ENCODE measurements around the gene NPBWR2. TPM values are rescaled to one million over a fixed set of nuclear protein-coding genes. Genes with fewer than 3 reads are reported as not detected.

The NPBWR2 gene
- total RNA-seq, 3 donors from 2014 or later (not counting 1 experiment from before 2014, with no cell fraction given): not detected

DNA sequence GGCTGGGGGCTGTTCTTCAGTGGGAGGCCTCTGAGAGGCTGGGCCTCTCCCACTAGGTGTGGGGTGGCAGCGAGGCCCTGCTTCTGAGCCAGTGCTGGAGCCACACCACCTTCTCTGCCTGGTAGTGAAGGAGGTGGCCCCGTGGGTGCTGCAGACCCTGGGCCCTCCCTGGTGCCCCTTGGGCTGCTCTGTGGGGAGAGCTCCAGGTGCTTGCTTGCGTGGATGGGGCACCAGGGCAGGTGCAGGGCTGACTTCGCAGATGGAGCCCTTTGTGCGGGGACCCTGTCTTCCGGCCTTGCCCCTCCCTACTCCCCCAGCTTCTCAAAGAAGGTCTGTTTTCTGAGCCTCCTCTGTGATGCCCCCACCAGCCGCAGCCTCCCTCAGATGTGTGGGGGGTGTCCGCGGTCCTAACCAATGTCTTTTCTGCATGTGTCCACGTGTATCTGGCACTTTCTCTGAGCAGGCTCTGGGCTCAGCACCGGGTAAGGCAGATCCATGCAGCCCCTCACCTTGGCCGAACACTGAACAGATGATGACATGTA, 39.6 kb upstream of the NPBWR2 start:
- Histone ChIP-seq H3K4me3 (ENCODE audit: low read length) (no peak overlapping the region), H3K27ac (ENCODE audit: low read length) (no peak overlapping the region), H3K27me3 (ENCODE audit: control insufficient read depth, insufficient read depth, low read length) (no peaks in the 10 kb centered on the region), H3K9me3 (ENCODE audit: control insufficient read depth, insufficient read depth, low read length) (peaks cover 12% of the 10 kb centered on the region), H3K36me3 (ENCODE audit: control insufficient read depth, insufficient read depth, low read length) (no peaks in the 10 kb centered on the region), H3K4me1 (ENCODE audit: control insufficient read depth, insufficient read depth, low read length) (no peaks in the 10 kb centered on the region)
- 88% methylated on average over 10 of the region's 12 CpGs for WGBS (ENCODE audit: insufficient coverage)
- intact Hi-C loops (cut with micrococcal nuclease): no loop called here
- H3K4me1 Mint-ChIP-seq: peaks cover 0 to 4% of the 10 kb centered on the region in 2 donors
- no peak overlapping the region for H3K27ac Mint-ChIP-seq
- H3K27me3 Mint-ChIP-seq (ENCODE audit: low read depth in 2 of 2): peaks cover 3 to 4% of the 10 kb centered on the region in 2 donors
- H3K36me3 Mint-ChIP-seq: no peaks in the 10 kb centered on the region
- no peak for DNase-seq
- no peak overlapping the region for H3K4me3 Mint-ChIP-seq
- H3K9me3 Mint-ChIP-seq: peaks cover 0 to 2% of the 10 kb centered on the region in 2 donors
- ATAC-seq: no peak
- TF ChIP-seq, protein P1, sequence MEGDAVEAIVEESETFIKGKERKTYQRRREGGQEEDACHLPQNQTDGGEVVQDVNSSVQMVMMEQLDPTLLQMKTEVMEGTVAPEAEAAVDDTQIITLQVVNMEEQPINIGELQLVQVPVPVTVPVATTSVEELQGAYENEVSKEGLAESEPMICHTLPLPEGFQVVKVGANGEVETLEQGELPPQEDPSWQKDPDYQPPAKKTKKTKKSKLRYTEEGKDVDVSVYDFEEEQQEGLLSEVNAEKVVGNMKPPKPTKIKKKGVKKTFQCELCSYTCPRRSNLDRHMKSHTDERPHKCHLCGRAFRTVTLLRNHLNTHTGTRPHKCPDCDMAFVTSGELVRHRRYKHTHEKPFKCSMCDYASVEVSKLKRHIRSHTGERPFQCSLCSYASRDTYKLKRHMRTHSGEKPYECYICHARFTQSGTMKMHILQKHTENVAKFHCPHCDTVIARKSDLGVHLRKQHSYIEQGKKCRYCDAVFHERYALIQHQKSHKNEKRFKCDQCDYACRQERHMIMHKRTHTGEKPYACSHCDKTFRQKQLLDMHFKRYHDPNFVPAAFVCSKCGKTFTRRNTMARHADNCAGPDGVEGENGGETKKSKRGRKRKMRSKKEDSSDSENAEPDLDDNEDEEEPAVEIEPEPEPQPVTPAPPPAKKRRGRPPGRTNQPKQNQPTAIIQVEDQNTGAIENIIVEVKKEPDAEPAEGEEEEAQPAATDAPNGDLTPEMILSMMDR (IDR thresholded peaks at IDR 0.05): no peak

DNA sequence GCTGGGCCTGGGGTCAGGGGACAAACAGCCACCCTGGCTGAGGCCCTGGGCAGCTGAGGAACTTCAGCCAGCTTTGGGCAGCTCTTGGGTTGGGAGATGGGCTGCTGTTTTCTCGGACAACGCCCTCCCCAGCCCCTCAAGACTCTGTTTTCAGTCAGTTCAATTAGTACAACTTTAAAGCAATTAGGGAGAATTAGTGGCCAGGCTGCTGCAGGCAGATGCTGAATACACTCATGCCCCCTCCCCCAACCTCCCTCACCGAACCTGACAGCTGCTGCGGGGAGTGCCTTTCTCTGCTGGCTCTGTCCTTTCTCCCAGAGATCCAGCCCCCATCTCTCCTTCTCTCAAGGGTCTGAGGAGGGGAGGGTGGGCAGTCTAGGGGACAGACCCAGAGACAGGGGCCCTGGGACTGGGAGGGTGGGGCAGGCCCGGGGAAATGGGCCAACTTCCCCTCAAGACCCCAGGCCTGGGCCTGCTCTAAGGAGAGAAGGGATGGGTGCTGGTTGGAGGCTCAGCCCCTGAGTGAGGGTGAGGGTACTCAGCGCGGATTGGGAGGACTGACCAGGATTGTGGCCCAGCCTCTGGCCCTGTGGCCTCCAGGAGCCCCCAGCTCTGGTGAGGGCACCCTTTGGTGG, 39.1 kb upstream of the NPBWR2 start:
- Mint-ChIP-seq H3K27me3 (ENCODE audit: low read depth in 2 of 2) (peaks cover 3 to 6% of the 10 kb centered on the region in 2 donors), H3K9me3 (peaks cover 0 to 2% of the 10 kb centered on the region in 2 donors), H3K36me3 (no peaks in the 10 kb centered on the region), H3K4me1 (peaks cover 0 to 5% of the 10 kb centered on the region in 2 donors), H3K27ac (no peak overlapping the region), H3K4me3 (no peak overlapping the region)
- Histone ChIP-seq H3K27me3 (ENCODE audit: control insufficient read depth, insufficient read depth, low read length) (no peaks in the 10 kb centered on the region), H3K4me1 (ENCODE audit: control insufficient read depth, insufficient read depth, low read length) (no peaks in the 10 kb centered on the region), H3K4me3 (ENCODE audit: low read length) (no peak overlapping the region), H3K36me3 (ENCODE audit: control insufficient read depth, insufficient read depth, low read length) (no peaks in the 10 kb centered on the region), H3K27ac (ENCODE audit: low read length) (no peak overlapping the region), H3K9me3 (ENCODE audit: control insufficient read depth, insufficient read depth, low read length) (peaks cover 12% of the 10 kb centered on the region)
- TF ChIP-seq, protein P1 (IDR thresholded peaks at IDR 0.05): no peak
- intact Hi-C loops (cut with micrococcal nuclease): no loop called here
- WGBS (ENCODE audit: insufficient coverage): 94% methylated on average over 6 of the region's 7 CpGs
- ATAC-seq (no peak), DNase-seq (no peak)

DNA sequence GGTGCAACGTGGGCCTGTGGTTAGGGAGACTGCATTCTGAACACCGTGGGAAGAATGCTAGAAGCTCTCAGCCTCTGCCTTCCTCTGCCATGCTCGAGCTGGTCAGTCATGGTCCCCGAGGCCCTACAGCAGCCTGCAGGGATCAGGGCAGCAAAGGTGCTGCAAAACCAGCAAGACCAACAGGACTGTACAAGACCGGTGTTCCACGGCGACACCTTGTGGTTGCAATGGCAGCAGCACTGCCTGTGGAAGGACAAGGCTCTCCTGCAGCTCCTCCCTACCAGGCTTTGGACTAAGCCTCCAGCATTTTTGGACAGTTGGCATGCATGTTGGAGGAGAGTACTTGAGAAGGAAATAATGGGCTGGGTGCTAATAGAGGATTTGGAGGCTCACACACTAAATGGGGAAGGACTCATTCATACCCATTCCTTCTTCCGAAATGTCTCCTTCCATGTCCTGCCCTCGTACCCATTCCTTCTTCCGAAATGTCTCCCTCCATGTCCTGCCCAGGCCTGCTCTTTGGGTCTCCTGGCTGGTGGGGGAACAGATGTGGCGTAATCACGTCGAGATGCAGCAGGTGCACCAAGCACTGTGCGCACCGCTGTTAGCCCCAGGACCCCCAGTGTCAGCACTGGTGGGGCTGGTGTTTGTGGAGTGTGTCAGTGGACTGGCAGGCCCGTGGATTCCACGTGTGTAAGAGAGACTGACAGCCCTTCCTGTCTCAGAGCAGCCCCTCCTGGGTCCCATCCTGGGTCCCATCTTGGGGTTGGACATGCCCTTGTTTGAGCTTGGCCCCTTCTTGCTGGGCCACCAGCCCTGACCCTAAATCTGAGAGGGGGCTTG, 38.3 kb upstream of the NPBWR2 start:
- H3K27ac ChIP-seq (ENCODE audit: low read length): no peak overlapping the region
- H3K27me3 ChIP-seq (ENCODE audit: control insufficient read depth, insufficient read depth, low read length): no peaks in the 10 kb centered on the region
- no peaks in the 10 kb centered on the region for H3K4me1 ChIP-seq (ENCODE audit: control insufficient read depth, insufficient read depth, low read length)
- Mint-ChIP-seq H3K27me3 (ENCODE audit: low read depth in 2 of 2) (peaks cover 6 to 8% of the 10 kb centered on the region in 2 donors), H3K27ac (no peak overlapping the region), H3K4me3 (no peak overlapping the region), H3K36me3 (no peaks in the 10 kb centered on the region), H3K9me3 (peaks cover 0 to 2% of the 10 kb centered on the region in 2 donors), H3K4me1 (peaks cover 0 to 5% of the 10 kb centered on the region in 2 donors)
- H3K9me3 ChIP-seq (ENCODE audit: control insufficient read depth, insufficient read depth, low read length): peaks cover 12% of the 10 kb centered on the region
- no peaks in the 10 kb centered on the region for H3K36me3 ChIP-seq (ENCODE audit: control insufficient read depth, insufficient read depth, low read length)
- TF ChIP-seq, protein P1 (IDR thresholded peaks at IDR 0.05): no peak
- ATAC-seq (no peak), DNase-seq (no peak)
- WGBS (ENCODE audit: insufficient coverage): 90% methylated on average over 17 of the region's 17 CpGs
- intact Hi-C loops (cut with micrococcal nuclease): no loop called here
- no peak overlapping the region for H3K4me3 ChIP-seq (ENCODE audit: low read length)

Data from natural killer cell (primary cell).